ENCODE data around the gene MBOAT2. TPM values are rescaled to one million over a fixed set of nuclear protein-coding genes. Genes with fewer than 3 reads are reported as not detected.

Gene MBOAT2
- polyA plus RNA-seq, 1 donor from 2014 or later: 205 TPM

DNA sequence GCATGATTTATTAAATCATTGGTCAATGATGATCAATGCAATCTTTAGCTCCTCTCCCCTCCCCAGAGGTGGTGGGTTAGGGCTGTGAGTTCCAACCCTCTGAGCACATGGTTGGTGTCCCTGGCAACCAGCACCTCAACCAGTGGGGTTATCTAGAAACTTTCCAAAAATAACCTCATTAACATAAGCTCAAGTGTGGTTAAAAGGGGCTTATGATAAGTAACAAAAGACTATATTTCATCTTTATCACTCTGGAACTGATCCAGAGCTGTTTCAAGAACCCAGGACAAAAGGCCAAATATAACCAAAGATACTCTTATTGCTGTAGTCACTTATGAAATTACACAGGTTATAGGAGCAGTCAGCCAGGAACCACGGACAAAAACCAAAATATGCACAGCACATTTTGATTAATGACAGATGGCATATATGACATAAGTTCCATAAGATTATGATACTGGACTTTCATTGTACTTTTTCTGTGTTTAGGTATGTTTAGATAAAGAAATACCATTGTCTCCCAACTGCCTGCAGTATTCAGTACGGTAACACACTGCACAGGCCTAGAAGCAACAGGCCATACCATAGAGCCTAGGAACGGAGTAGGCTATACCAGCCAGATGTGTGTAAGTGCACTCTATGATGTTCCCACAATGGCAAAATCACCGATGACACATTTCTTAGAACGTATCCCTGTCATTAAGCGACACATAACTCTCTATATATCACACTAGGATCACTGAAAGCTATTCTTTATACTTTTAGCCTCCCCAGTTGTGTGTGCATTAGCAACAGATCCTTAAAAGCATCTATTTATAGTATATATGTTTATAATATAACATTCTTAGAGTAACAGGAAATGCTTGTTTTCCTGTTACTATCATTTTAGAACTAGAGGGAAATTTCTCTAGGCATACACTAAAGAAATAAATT lies 197.9 kb downstream of the MBOAT2 start:
- TF ChIP-seq EZH2 (IDR thresholded peaks at IDR 0.05; ENCODE audit: borderline replicate concordance, insufficient read depth, low read length, poor library complexity, severe bottlenecking) (no peak), SMC3 (conservative IDR thresholded peaks at IDR 0.05; ENCODE audit: poor library complexity) (no peak), RAD21 (conservative IDR thresholded peaks at IDR 0.05) (no peak), MXI1 (conservative IDR thresholded peaks at IDR 0.05; ENCODE audit: poor library complexity, severe bottlenecking) (no peak), POLR2AphosphoS5 (IDR thresholded peaks at IDR 0.05) (no peak), TAF1 (IDR thresholded peaks at IDR 0.05; ENCODE audit: low read depth) (no peak), EP300 (conservative IDR thresholded peaks at IDR 0.05; ENCODE audit: poor library complexity, severe bottlenecking) (no peak)
- TF ChIP-seq, protein P1, sequence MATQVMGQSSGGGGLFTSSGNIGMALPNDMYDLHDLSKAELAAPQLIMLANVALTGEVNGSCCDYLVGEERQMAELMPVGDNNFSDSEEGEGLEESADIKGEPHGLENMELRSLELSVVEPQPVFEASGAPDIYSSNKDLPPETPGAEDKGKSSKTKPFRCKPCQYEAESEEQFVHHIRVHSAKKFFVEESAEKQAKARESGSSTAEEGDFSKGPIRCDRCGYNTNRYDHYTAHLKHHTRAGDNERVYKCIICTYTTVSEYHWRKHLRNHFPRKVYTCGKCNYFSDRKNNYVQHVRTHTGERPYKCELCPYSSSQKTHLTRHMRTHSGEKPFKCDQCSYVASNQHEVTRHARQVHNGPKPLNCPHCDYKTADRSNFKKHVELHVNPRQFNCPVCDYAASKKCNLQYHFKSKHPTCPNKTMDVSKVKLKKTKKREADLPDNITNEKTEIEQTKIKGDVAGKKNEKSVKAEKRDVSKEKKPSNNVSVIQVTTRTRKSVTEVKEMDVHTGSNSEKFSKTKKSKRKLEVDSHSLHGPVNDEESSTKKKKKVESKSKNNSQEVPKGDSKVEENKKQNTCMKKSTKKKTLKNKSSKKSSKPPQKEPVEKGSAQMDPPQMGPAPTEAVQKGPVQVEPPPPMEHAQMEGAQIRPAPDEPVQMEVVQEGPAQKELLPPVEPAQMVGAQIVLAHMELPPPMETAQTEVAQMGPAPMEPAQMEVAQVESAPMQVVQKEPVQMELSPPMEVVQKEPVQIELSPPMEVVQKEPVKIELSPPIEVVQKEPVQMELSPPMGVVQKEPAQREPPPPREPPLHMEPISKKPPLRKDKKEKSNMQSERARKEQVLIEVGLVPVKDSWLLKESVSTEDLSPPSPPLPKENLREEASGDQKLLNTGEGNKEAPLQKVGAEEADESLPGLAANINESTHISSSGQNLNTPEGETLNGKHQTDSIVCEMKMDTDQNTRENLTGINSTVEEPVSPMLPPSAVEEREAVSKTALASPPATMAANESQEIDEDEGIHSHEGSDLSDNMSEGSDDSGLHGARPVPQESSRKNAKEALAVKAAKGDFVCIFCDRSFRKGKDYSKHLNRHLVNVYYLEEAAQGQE (IDR thresholded peaks at IDR 0.05; ENCODE audit: borderline replicate concordance): no peak
- TF ChIP-seq, protein P2, sequence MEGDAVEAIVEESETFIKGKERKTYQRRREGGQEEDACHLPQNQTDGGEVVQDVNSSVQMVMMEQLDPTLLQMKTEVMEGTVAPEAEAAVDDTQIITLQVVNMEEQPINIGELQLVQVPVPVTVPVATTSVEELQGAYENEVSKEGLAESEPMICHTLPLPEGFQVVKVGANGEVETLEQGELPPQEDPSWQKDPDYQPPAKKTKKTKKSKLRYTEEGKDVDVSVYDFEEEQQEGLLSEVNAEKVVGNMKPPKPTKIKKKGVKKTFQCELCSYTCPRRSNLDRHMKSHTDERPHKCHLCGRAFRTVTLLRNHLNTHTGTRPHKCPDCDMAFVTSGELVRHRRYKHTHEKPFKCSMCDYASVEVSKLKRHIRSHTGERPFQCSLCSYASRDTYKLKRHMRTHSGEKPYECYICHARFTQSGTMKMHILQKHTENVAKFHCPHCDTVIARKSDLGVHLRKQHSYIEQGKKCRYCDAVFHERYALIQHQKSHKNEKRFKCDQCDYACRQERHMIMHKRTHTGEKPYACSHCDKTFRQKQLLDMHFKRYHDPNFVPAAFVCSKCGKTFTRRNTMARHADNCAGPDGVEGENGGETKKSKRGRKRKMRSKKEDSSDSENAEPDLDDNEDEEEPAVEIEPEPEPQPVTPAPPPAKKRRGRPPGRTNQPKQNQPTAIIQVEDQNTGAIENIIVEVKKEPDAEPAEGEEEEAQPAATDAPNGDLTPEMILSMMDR (IDR thresholded peaks at IDR 0.05; ENCODE audit: poor library complexity, severe bottlenecking): no peak
- no peaks in the 10 kb centered on the region for H3K9me3 ChIP-seq (ENCODE audit: low read length)

DNA sequence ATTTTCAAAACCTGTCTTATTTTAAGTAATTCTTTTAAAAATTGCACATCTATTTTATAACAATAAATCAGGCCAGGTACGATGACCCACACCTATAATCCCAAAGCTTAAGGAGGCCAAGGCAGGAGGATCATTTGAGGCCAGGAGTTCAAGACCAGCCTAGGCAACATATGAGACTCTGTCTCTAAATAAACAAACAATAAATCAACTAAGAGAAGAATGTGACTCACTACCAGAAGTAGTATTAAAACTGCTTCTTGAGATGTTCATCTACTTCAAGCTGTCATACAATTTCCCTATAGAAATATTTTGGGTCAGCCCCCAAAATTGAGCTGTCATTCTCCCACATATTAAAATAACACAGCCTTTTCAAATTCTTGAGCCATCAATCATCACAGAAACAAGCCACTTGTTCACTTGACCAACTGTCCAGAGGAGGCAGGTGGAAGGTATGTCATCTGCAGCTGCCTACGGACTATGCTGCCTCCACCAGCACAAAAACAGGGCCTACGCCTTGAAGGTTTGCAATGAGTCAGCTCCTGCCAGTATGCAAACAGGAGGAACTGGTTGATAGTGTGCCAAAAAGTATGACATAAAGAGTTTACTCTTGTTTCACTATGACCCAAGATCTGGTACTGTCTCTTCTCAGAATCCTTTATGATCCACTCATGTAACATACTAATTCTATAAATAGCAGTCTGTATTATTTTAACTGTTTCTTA lies 199.7 kb downstream of the MBOAT2 start:
- Histone ChIP-seq H3K4me2 (ENCODE audit: low read length) (no peak overlapping the region), H3K9me3 (ENCODE audit: low read length) (no peaks in the 10 kb centered on the region), H3K36me3 (ENCODE audit: insufficient read depth, low read length) (peaks cover 18% of the 10 kb centered on the region), H4K20me1 (ENCODE audit: insufficient read depth) (peaks cover 3% of the 10 kb centered on the region), H3K9ac (ENCODE audit: low read length) (no peak overlapping the region), H3K79me2 (replicated peaks; ENCODE audit: insufficient read depth, low read length) (no peaks in the 10 kb centered on the region), H3K27me3 (ENCODE audit: insufficient read depth, low read depth, low read length) (no peaks in the 10 kb centered on the region), H3K4me3 (ENCODE audit: low read length) (no peak overlapping the region), H2AFZ (ENCODE audit: low read depth, low read length) (no peak overlapping the region), H3K9me2 (ENCODE audit: insufficient read depth, low read length) (no peaks in the 10 kb centered on the region), H3F3A (ENCODE audit: insufficient read depth, low read length, poor library complexity, severe bottlenecking) (no peaks in the 10 kb centered on the region), H3K27ac (ENCODE audit: low read length) (no peak overlapping the region)
- TF ChIP-seq MXI1 (conservative IDR thresholded peaks at IDR 0.05; ENCODE audit: poor library complexity, severe bottlenecking): no peak
- TF ChIP-seq SMC3 (conservative IDR thresholded peaks at IDR 0.05; ENCODE audit: poor library complexity): no peak
- no peak for TF ChIP-seq TAF1 (IDR thresholded peaks at IDR 0.05; ENCODE audit: low read depth)
- TF ChIP-seq EZH2 (IDR thresholded peaks at IDR 0.05; ENCODE audit: borderline replicate concordance, insufficient read depth, low read length, poor library complexity, severe bottlenecking): no peak
- no peak for TF ChIP-seq POLR2AphosphoS5 (IDR thresholded peaks at IDR 0.05)
- TF ChIP-seq, protein P2 (IDR thresholded peaks at IDR 0.05; ENCODE audit: poor library complexity, severe bottlenecking): no peak
- TF ChIP-seq, protein P1 (IDR thresholded peaks at IDR 0.05; ENCODE audit: borderline replicate concordance): no peak
- no peak for TF ChIP-seq EP300 (conservative IDR thresholded peaks at IDR 0.05; ENCODE audit: poor library complexity, severe bottlenecking)
- no peak for TF ChIP-seq RAD21 (conservative IDR thresholded peaks at IDR 0.05)

More for the DNA sequence above, 197.9 kb downstream of the MBOAT2 start:
- Histone ChIP-seq H3K4me3 (ENCODE audit: low read length) (no peak overlapping the region), H3K79me2 (replicated peaks; ENCODE audit: insufficient read depth, low read length) (no peaks in the 10 kb centered on the region), H3F3A (ENCODE audit: insufficient read depth, low read length, poor library complexity, severe bottlenecking) (no peaks in the 10 kb centered on the region), H3K27ac (ENCODE audit: low read length) (no peak overlapping the region), H4K20me1 (ENCODE audit: insufficient read depth) (peaks cover 3% of the 10 kb centered on the region), H3K36me3 (ENCODE audit: insufficient read depth, low read length) (peaks cover 18% of the 10 kb centered on the region), H3K9me2 (ENCODE audit: insufficient read depth, low read length) (no peaks in the 10 kb centered on the region), H3K9ac (ENCODE audit: low read length) (no peak overlapping the region), H2AFZ (ENCODE audit: low read depth, low read length) (no peak overlapping the region), H3K27me3 (ENCODE audit: insufficient read depth, low read depth, low read length) (no peaks in the 10 kb centered on the region), H3K4me2 (ENCODE audit: low read length) (no peak overlapping the region)
